HEK293 (cell line): ENCODE data around the gene GID4.

Source experiments
- CTCF ChIA-PET: fragments of 350-600 bp; formaldehyde crosslinking; extraction: SDS; loops from one replicate; lab custom pipeline; 2021; ENCODE audit warnings: antibody characterized with exemption; lab: Yijun Ruan, JAX
- POLR2A ChIA-PET: fragments of 300-600 bp; formaldehyde crosslinking; extraction: SDS; loops from one replicate; lab custom pipeline; 2020; ENCODE audit warnings: antibody characterized with exemption, inconsistent platforms; lab: Yijun Ruan, JAX
- H3K27ac ChIP-seq: fragments of 200-500 bp; sonication (Bioruptor generic); 2 replicates; pipeline ENCODE4 v1.5.1; 2014; ENCODE audit warnings: low read depth, low read length, control low read depth, inconsistent platforms; ENCODE audit errors: extremely low read depth
- H3K36me3 ChIP-seq, 2 experiments: fragments of 200-500 bp in 1 of 2; sonication (Bioruptor generic) in 1 of 2; 1 replicate in 1 of 2; 2 replicates in 1 of 2; pipeline ENCODE4 v1.5.1; 2014 to 2017; ENCODE audit warnings: inconsistent platforms in 2 of 2, low read length in 2 of 2; ENCODE audit not compliant: control insufficient read depth in 2 of 2, insufficient read depth in 1 of 2
- H3K4me1 ChIP-seq: fragments of 200-500 bp; sonication (Bioruptor generic); 2 replicates; pipeline ENCODE4 v1.5.1; 2014; ENCODE audit warnings: mild to moderate bottlenecking, low read length, inconsistent platforms; ENCODE audit not compliant: control insufficient read depth, insufficient read depth
- H3K4me3 ChIP-seq: 2 replicates; pipeline ENCODE4 v1.5.1; 2011; ENCODE audit warnings: low read depth, mild to moderate bottlenecking, control low read depth, low read length, moderate library complexity
- H3K9me3 ChIP-seq: fragments of 200-500 bp; sonication (Bioruptor generic); 2 replicates; pipeline ENCODE4 v1.5.1; 2014; ENCODE audit warnings: low read depth, low read length, inconsistent platforms; ENCODE audit not compliant: control insufficient read depth, insufficient read depth
- BCL11A ChIP-seq: fragments of 450-650 bp; formaldehyde crosslinking; IDR thresholded peaks from 2 replicates; pipeline ENCODE4 v1.5.1; 2016; ENCODE audit warnings: low read depth, missing biosample characterization, missing genetic modification characterization
- EGR2 ChIP-seq: fragments of 450-650 bp; formaldehyde crosslinking; IDR thresholded peaks from 2 replicates; pipeline ENCODE4 v1.5.1; 2016; ENCODE audit warnings: low read depth, missing biosample characterization, missing genetic modification characterization
- GLI2 ChIP-seq: fragments of 450-650 bp; formaldehyde crosslinking; IDR thresholded peaks from 2 replicates; pipeline ENCODE4; 2017; ENCODE audit warnings: missing biosample characterization, missing genetic modification characterization, low read depth, borderline replicate concordance
- PRDM1 ChIP-seq: fragments of 450-650 bp; formaldehyde crosslinking; IDR thresholded peaks from 2 replicates; pipeline ENCODE4; 2016; ENCODE audit warnings: missing biosample characterization, missing genetic modification characterization
- SCRT2 ChIP-seq: fragments of 450-650 bp; formaldehyde crosslinking; IDR thresholded peaks from 2 replicates; pipeline ENCODE4 v1.5.1; 2016; ENCODE audit warnings: missing biosample characterization, missing genetic modification characterization
- ZBTB20 ChIP-seq: fragments of 450-650 bp; formaldehyde crosslinking; IDR thresholded peaks from 2 replicates; pipeline ENCODE4 v1.5.1; 2016; ENCODE audit warnings: missing biosample characterization, missing genetic modification characterization
- ZBTB49 ChIP-seq: fragments of 450-650 bp; formaldehyde crosslinking; IDR thresholded peaks from 2 replicates; pipeline ENCODE4 v1.5.1; 2016; ENCODE audit warnings: missing biosample characterization, missing genetic modification characterization, low read depth
- ZFHX2 ChIP-seq: fragments of 450-650 bp; formaldehyde crosslinking; conservative IDR thresholded peaks from 2 replicates; pipeline ENCODE4 v1.5.1; 2016; ENCODE audit warnings: missing biosample characterization, missing genetic modification characterization
- ZFP37 ChIP-seq: fragments of 450-650 bp; formaldehyde crosslinking; IDR thresholded peaks from 2 replicates; pipeline ENCODE4 v1.5.1; 2016; ENCODE audit warnings: missing biosample characterization, missing genetic modification characterization
- ZNF341 ChIP-seq: fragments of 450-650 bp; formaldehyde crosslinking; IDR thresholded peaks from 2 replicates; pipeline ENCODE4; 2016; ENCODE audit warnings: low read depth, missing biosample characterization, missing genetic modification characterization
- ZNF354C ChIP-seq: fragments of 450-650 bp; formaldehyde crosslinking; IDR thresholded peaks from 2 replicates; pipeline ENCODE4 v1.5.1; 2016; ENCODE audit warnings: missing biosample characterization, missing genetic modification characterization, low read depth, borderline replicate concordance
- ZNF433 ChIP-seq: fragments of 450-650 bp; formaldehyde crosslinking; IDR thresholded peaks from 2 replicates; pipeline ENCODE4 v1.5.1; 2016; ENCODE audit warnings: missing biosample characterization, missing genetic modification characterization, low read depth
- ZNF449 ChIP-seq: fragments of 450-650 bp; formaldehyde crosslinking; IDR thresholded peaks from 2 replicates; pipeline ENCODE4 v1.5.1; 2017; ENCODE audit warnings: missing biosample characterization, mild to moderate bottlenecking, missing genetic modification characterization, moderate library complexity
- ZNF514 ChIP-seq: fragments of 450-650 bp; formaldehyde crosslinking; IDR thresholded peaks from 2 replicates; pipeline ENCODE4 v1.5.1; 2016; ENCODE audit warnings: missing biosample characterization, missing genetic modification characterization
- ZNF548 ChIP-seq: fragments of 450-650 bp; formaldehyde crosslinking; IDR thresholded peaks from 2 replicates; pipeline ENCODE4 v1.5.1; 2016; ENCODE audit warnings: missing biosample characterization, missing genetic modification characterization
- ZNF555 ChIP-seq: fragments of 450-650 bp; formaldehyde crosslinking; conservative IDR thresholded peaks from 2 replicates; pipeline ENCODE4 v1.5.1; 2017; ENCODE audit warnings: missing biosample characterization, mild to moderate bottlenecking, missing genetic modification characterization, inconsistent platforms
- ZNF600 ChIP-seq: fragments of 450-650 bp; formaldehyde crosslinking; IDR thresholded peaks from 2 replicates; pipeline ENCODE4 v1.5.1; 2016; ENCODE audit warnings: missing biosample characterization, missing genetic modification characterization
- ZNF660 ChIP-seq: fragments of 450-650 bp; IDR thresholded peaks from 2 replicates; pipeline ENCODE4 v1.5.1; 2018; ENCODE audit warnings: missing biosample characterization, mild to moderate bottlenecking, missing genetic modification characterization
- ZNF768 ChIP-seq: fragments of 450-650 bp; formaldehyde crosslinking; IDR thresholded peaks from 2 replicates; pipeline ENCODE4 v1.5.1; 2018; ENCODE audit warnings: missing biosample characterization, mild to moderate bottlenecking, missing genetic modification characterization
- TF ChIP-seq, protein P1 (sequence below): fragments of 450-650 bp; formaldehyde crosslinking; IDR thresholded peaks from 2 replicates; pipeline ENCODE4 v1.5.1; 2016; ENCODE audit warnings: missing biosample characterization, missing genetic modification characterization
- TF ChIP-seq, protein P2 (sequence below): fragments of 450-650 bp; IDR thresholded peaks from 2 replicates; pipeline ENCODE4 v1.5.1; 2018; ENCODE audit warnings: missing biosample characterization, mild to moderate bottlenecking, missing genetic modification characterization
- TF ChIP-seq, protein P3 (sequence below): IDR thresholded peaks from 2 replicates; pipeline ENCODE4 v1.6.1; 2011; ENCODE audit warnings: mild to moderate bottlenecking, low read depth, low read length, borderline replicate concordance

Gene GID4

DNA sequence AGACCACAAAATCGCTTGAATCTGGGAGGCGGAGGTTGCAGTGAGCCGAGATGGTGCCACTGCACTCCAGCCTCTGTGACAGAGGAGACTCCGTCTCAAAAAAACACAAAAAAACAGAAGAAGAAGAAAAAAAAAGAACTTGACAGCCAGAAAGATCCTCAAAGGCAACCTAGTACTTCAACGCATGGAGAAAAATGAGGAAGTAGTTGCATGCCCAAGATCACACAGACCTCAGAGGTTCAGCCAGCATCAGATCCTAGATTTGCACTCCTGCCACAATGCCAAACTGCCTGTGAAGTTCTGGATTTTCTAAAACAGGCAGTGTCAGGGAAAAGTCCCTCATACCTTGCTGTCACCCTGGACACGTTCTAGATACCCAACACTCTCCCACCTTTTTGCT lies 1.7 kb upstream of the GID4 start (continued):
- no peak for TF ChIP-seq ZNF768 (tag by site-specific recombination)

GRCh38 chr17:18038149-18038850 lies 908 bp upstream of the GID4 start:
- ChIA-PET POLR2A (interaction anchor here (0.6 to 1.0 kb wide), 3 partner anchors 31 to 75 kb away, joined by 3 read pairs; partner anchors contain the start of genes DRC3 and TOM1L2), CTCF (interaction anchor here (0.6 to 8.1 kb wide), 6 partner anchors 120 to 1532 kb away, joined by 3 to 54 read pairs (median 4); no protein-coding TSS in a partner anchor)
- Histone ChIP-seq H3K9me3 (no peaks in the 10 kb centered on the region), H3K4me3 (peak overlapping the region; percentile 90), H3K4me1 (peaks cover 25% of the 10 kb centered on the region), H3K36me3 (peaks cover 0 to 4% of the 10 kb centered on the region in 2 experiments; a peak in 2 of 3 replicates), H3K27ac (peak overlapping the region; percentile 59; the same call in 1 of the 2 replicates)
- TF ChIP-seq ZFP37 (tag by site-specific recombination) (peak; percentile 31; the same call in 1 of the 2 replicates), GLI2 (tag by site-specific recombination) (no peak), EGR2 (tag by site-specific recombination) (peak; percentile 78), ZNF514 (tag by site-specific recombination) (no peak), ZNF600 (tag by site-specific recombination) (0 out of 2 replicates have a peak, but pooled peaks have one; percentile 51), ZNF341 (tag by site-specific recombination) (peak; percentile 80), ZNF449 (tag by site-specific recombination) (peak; percentile 75), ZBTB49 (no peak), PRDM1 (tag by site-specific recombination) (peak; percentile 67), ZNF555 (tag by site-specific recombination) (no peak), ZFHX2 (peak; percentile 65)

- Histone ChIP-seq H3K4me1 (peaks cover 25% of the 10 kb centered on the region), H3K9me3 (no peaks in the 10 kb centered on the region), H3K36me3 (peaks cover 4 to 9% of the 10 kb centered on the region in 2 experiments), H3K27ac (peak overlapping the region; percentile 83), H3K4me3 (peak overlapping the region; percentile 90)
- ChIA-PET POLR2A (interaction anchor here (1.0 kb wide), 1 partner anchor 33 kb away, joined by 3 read pairs; no protein-coding TSS in a partner anchor), CTCF (interaction anchor here (0.6 kb wide), 1 partner anchor 1970 kb away, joined by 3 read pairs; no protein-coding TSS in a partner anchor)
- TF ChIP-seq SCRT2 (no peak), BCL11A (tag by site-specific recombination) (no peak), ZNF548 (tag by site-specific recombination) (no peak), ZNF660 (tag by site-specific recombination) (peak; percentile 81; the same call in 1 of the 2 replicates), ZNF341 (tag by site-specific recombination) (peak; percentile 73), ZNF433 (tag by site-specific recombination) (no peak), ZBTB20 (tag by site-specific recombination) (no peak), ZNF354C (no peak)
- TF ChIP-seq, protein P1, sequence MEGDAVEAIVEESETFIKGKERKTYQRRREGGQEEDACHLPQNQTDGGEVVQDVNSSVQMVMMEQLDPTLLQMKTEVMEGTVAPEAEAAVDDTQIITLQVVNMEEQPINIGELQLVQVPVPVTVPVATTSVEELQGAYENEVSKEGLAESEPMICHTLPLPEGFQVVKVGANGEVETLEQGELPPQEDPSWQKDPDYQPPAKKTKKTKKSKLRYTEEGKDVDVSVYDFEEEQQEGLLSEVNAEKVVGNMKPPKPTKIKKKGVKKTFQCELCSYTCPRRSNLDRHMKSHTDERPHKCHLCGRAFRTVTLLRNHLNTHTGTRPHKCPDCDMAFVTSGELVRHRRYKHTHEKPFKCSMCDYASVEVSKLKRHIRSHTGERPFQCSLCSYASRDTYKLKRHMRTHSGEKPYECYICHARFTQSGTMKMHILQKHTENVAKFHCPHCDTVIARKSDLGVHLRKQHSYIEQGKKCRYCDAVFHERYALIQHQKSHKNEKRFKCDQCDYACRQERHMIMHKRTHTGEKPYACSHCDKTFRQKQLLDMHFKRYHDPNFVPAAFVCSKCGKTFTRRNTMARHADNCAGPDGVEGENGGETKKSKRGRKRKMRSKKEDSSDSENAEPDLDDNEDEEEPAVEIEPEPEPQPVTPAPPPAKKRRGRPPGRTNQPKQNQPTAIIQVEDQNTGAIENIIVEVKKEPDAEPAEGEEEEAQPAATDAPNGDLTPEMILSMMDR: 0 out of 2 replicates have a peak, but pooled peaks have one; percentile 19
- TF ChIP-seq, protein P2, sequence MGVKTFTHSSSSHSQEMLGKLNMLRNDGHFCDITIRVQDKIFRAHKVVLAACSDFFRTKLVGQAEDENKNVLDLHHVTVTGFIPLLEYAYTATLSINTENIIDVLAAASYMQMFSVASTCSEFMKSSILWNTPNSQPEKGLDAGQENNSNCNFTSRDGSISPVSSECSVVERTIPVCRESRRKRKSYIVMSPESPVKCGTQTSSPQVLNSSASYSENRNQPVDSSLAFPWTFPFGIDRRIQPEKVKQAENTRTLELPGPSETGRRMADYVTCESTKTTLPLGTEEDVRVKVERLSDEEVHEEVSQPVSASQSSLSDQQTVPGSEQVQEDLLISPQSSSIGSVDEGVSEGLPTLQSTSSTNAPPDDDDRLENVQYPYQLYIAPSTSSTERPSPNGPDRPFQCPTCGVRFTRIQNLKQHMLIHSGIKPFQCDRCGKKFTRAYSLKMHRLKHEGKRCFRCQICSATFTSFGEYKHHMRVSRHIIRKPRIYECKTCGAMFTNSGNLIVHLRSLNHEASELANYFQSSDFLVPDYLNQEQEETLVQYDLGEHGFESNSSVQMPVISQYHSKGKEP (tag by site-specific recombination): no peak
- TF ChIP-seq, protein P3, sequence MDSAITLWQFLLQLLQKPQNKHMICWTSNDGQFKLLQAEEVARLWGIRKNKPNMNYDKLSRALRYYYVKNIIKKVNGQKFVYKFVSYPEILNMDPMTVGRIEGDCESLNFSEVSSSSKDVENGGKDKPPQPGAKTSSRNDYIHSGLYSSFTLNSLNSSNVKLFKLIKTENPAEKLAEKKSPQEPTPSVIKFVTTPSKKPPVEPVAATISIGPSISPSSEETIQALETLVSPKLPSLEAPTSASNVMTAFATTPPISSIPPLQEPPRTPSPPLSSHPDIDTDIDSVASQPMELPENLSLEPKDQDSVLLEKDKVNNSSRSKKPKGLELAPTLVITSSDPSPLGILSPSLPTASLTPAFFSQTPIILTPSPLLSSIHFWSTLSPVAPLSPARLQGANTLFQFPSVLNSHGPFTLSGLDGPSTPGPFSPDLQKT: no peak
Measured at GRCh38 chr17:18039535-18040260, 490 bp downstream of the GID4 start.
